SW480 (cell line): ENCODE results near the gene SLC12A5.

ENCODE experiments used
- DNase-seq: peaks from one replicate; pipeline ENCODE4 v3.0.0-alpha.2; 2016; ENCODE audit warnings: low spot score

The SLC12A5 gene

DNA sequence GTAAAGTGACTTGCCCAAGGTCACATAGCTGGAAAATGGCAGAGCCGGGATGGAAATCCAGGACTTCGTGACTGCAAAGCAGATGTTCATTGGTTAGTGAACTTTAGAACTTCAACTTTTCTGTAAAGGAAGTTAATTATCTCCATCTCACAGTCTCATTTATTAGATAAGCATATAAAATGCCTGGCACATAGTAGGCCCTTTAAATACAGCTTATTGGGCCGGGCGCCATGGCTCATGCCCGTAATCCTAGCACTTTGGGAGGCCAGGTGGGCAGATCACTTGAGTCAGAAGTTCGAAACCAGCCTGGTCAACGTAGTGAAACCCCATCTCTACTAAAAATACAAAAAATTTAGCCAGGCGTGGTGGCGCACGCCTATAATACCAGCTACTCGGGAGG, 22.1 kb upstream of the SLC12A5 start:
- no peak for DNase-seq

DNA sequence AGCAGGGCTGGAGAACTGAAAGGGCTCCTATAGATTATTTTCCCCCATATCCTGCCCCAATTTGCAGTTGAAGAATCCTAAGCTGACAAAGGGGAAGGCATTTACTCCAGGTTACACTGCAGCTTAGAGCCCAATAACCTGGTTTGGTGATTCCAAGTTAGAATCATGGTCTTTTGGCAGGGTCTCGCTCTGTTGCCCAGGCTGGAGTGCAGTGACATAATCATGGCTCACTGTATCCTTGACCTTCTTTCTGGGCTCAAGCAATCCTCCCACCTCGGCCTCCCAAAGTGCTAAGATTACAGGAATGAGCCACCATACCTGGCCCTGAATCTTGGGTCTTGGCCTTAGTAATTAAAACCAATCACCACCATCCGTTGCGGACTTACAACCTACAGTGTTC, 21.3 kb upstream of the SLC12A5 start:
- DNase-seq: no peak

DNA sequence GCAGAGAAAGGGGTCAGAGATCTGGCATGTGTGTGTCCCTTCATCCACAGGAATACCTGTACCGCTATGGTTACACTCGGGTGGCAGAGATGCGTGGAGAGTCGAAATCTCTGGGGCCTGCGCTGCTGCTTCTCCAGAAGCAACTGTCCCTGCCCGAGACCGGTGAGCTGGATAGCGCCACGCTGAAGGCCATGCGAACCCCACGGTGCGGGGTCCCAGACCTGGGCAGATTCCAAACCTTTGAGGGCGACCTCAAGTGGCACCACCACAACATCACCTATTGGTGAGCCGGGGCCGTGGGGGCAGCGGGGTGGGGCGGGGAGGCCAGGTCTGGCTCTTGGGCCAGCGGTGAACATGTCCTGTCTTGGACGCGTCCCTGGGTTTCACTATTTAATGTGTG, 19.2 kb upstream of the SLC12A5 start:
- no peak for DNase-seq

DNA sequence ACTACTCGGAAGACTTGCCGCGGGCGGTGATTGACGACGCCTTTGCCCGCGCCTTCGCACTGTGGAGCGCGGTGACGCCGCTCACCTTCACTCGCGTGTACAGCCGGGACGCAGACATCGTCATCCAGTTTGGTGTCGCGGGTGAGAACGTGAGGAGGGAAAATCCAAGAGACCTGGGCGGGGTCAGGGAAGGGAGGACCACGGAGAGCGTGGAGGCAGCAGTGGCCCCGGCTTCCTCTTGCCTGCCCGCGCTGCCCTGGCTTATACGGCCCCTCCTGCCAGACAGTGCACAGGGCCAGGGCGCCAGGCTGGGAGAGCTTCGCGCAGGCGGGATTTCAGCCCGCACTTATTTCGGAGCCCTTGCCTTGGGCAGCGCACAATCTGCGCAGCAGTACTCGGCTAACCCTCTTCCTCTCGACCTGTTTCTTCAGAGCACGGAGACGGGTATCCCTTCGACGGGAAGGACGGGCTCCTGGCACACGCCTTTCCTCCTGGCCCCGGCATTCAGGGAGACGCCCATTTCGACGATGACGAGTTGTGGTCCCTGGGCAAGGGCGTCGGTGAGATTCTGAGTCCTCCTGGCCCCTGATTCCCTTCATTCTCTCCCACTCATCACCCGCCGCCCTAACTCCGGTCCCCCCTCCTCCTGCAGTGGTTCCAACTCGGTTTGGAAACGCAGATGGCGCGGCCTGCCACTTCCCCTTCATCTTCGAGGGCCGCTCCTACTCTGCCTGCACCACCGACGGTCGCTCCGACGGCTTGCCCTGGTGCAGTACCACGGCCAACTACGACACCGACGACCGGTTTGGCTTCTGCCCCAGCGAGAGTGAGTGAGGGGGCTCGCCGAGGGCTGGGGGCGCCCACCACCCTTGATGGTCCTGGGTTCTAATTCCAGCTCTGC, 18.3 kb upstream of the SLC12A5 start:
- DNase-seq: no peak

DNA sequence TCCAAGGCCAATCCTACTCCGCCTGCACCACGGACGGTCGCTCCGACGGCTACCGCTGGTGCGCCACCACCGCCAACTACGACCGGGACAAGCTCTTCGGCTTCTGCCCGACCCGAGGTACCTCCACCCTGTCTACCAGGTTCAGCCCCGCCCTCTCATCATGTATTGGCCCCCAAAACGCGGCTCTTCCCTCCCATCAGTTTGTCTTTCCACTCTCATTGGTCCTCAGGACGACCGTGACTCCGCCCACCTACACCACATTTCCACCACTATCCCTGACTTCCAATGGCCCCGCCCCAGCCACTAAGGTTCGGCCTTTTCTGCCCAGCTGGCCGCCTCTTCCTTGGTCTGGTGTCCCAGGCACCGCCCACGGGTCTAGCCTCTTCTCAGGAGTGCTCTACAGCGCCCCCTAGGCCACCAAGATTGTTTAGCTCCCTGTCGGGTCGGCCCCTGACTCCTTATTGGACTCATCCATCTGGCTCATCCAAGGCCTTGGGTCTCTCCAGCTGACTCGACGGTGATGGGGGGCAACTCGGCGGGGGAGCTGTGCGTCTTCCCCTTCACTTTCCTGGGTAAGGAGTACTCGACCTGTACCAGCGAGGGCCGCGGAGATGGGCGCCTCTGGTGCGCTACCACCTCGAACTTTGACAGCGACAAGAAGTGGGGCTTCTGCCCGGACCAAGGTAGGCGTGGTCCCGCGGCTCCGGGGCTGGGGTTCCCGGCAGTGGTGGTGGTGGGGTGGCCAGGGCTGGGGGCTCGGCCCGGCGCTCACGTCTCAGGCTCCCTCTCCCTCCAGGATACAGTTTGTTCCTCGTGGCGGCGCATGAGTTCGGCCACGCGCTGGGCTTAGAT, 17.2 kb upstream of the SLC12A5 start:
- peak; percentile 42 for DNase-seq

DNA sequence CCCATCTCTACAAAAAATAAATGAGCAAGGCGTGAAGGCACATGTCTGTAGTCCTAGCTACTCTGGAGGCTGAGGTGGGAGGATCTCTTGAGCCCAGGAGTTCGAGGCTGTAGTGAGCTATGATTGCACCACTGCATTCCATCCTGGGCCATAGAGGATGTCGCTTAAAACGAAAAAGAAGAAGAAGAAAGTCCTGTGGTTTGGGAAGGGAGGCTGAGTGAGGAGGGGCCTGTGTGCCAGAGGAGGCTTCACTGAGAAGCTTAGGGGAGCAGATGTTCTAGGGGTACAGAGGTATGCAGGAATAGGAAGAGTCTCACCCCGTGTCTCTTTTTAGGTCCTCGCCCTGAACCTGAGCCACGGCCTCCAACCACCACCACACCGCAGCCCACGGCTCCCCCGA, 16.1 kb upstream of the SLC12A5 start:
- no peak for DNase-seq

DNA sequence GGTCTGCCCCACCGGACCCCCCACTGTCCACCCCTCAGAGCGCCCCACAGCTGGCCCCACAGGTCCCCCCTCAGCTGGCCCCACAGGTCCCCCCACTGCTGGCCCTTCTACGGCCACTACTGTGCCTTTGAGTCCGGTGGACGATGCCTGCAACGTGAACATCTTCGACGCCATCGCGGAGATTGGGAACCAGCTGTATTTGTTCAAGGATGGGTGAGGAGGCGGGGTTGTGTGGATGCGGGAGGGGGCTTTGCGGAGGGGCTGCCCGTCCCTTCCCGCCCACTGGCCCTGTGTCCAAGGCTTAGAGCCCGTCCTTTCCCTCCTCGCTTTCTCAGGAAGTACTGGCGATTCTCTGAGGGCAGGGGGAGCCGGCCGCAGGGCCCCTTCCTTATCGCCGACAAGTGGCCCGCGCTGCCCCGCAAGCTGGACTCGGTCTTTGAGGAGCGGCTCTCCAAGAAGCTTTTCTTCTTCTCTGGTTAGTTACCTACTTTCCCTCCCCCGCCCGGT, 15.6 kb upstream of the SLC12A5 start:
- DNase-seq: no peak

DNA sequence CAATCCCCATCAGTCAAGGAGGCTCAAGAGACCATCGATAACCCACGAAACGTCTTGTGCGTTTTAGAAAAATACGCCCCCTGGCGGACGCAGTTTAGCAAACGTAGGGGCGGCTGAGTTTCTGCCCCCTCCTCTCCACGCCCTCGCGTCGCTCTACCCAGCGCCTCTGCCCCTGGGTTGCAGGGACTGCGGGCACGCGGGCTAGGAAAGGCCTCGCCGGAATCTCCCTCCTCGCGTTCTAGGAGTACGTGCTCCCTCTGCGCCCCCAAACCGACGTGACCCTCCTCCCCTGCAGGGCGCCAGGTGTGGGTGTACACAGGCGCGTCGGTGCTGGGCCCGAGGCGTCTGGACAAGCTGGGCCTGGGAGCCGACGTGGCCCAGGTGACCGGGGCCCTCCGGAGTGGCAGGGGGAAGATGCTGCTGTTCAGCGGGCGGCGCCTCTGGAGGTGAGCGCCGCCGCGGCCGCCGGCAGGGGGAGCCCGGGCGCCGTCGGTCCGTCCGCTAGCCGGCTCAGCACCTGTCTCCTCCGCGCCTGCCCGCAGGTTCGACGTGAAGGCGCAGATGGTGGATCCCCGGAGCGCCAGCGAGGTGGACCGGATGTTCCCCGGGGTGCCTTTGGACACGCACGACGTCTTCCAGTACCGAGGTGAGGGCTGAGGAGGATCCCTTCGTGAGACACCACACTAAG, 15.0 kb upstream of the SLC12A5 start:
- peak; percentile 81 for DNase-seq

DNA sequence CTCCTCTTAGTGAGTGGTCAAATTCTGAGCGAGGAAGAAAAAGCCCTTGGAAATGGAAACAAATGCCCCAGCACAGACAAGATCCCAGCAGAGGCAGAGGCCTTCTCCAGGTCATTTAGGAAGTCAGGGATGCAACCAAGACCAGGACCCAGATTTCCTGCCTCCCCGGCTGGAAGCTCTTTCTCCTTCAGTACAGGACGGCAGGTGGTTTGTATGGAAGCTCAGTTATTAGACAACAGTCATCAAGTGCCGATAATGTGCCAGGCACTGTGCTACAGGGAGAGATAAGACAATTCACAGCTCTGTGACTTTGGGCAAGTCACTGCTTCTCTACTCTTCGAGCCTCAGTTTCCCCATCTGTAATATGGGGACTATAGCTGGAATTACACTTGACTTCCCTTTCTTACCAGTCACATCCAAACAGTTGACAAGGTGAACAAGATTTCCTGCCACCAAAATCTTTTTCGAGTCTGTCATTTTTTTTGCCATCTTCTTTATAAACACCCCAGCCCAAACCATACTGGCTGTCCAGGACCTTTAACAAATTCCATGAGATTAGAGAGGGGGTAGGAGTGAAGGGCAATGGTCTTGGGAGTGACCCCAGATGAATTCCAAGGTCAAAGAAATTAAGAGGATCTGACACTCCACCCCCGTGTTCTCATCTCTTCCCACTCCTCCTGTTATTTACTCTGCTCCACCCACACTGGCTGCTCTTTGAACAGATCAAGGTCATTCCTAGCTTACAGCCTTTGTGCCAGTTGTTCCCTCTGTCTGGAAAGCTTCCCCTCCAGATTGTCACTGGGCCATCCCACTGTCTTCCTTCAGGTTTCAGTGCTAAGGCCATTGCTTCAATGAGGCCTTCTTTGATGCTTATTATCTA, 14.3 kb upstream of the SLC12A5 start:
- DNase-seq: no peak

DNA sequence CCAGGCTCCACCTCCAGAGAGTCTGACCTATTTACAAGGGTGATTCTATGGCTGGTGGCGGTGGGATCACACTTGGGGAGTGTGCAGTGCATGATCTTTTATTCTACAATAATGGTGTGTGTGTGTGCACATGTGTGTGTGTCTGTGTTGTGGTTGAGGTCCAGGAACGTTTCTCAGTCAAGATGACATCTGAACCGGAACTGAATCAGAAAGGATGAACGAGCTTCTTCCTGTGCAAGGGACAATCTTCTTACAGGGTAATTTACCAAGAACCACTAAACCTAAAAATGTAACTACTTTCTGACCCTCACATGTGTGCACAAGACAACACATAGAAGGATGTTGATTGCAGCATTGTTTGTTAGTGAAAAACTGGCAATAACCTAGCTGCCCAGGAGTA, 11.7 kb upstream of the SLC12A5 start:
- no peak for DNase-seq

DNA sequence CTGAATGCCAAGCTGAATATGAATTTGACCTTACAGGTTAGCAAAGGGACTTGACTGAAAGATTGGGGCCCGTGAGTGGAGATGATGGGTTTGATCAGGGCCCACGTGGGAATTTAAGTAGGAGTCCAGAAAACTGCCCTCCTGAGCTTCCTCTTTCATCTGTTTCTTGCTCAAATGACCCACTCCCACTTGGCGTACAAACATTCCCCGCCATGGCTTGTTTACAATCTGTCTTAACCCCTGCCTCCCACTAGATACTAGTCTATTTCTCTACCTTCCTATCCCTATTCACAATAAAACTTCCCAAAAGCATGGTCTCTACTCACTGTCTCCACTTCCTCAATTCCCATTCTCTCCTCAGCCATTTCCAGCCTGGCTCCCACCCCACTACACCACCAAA, 10.9 kb upstream of the SLC12A5 start:
- no peak for DNase-seq

DNA sequence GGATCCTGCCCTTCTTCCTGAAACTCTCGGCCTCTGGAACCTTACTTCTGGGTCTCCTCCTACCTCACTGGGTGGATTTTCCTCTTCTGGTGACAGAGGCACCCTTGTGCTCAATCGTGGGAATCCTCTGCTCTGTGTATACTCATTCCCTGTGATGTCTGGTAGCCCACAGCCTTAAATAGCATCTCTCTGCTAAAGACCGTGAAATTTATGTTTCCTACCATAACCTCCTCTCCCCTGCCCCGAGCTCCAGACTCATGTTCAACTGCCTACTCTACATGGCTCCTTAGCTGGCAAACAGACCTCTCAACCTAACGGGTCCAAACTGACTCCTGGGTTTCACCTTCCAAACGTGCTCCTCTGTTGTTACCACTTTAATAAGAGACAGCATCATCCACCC, 10.4 kb upstream of the SLC12A5 start:
- no peak for DNase-seq

DNA sequence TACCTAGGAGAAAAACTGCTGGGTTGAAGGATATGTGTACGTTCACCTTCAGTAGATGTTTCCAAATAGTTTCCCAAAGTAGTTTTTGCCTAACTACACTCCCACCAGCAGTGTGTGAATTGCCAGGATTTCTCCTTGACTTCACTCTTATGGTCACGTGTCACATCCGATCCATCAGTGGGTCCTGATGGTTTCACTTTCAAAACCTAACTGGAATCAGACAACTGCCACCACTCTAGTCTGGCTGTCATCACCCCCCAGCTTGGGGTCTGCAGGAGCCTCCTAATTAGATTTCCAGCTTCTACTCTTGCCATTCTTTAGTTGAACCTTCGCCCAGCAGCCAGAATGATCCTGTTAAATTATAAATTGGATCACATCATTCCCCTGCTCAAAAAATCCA, 8.5 kb upstream of the SLC12A5 start:
- no peak for DNase-seq

DNA sequence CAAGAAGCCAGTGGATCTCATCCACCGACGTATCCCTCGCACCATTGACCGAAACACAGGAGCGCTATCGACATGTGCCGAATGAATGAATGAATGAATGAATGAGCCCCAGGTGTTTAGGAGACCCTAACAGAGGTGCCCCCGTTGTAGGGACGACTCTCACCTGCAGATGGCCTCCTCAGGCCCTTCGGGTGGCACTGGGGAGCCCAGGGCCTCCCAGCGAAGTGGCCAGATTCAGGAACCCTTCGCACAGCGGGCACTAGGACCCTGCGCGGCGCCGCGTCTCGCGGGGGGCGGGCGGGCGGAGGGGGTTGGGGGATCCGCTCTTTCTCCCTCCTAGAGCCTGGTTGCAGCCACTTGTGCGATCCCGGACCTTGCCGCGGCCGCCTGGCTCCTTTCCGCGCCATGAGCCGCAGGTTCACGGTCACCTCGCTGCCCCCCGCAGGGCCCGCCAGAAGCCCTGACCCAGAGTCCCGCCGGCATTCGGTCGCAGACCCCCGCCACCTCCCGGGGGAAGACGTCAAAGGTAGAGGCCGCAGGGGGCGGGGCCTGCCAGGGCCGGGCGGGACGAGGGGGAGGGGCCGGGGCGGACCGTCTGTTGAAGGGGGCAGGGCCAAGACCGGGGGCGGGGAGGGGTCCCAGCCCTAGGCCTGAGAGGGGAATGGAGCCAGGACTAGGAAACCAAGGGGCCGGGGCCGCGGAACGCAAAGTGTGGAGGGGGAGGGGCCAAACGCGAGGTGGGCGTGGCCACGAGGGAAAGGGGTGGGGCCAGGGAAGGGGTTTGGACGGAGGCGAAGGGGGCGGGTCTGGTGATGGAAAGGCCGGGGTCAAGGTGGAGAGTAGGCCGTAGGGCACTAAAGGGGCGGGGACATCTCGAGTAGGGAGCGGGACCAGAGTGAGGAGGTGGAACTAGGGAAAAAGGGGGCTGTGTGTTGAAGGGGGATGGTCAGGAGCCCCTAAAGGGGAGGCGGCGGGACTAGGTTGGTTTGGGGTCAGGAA, 7.4 kb upstream of the SLC12A5 start:
- no peak for DNase-seq

DNA sequence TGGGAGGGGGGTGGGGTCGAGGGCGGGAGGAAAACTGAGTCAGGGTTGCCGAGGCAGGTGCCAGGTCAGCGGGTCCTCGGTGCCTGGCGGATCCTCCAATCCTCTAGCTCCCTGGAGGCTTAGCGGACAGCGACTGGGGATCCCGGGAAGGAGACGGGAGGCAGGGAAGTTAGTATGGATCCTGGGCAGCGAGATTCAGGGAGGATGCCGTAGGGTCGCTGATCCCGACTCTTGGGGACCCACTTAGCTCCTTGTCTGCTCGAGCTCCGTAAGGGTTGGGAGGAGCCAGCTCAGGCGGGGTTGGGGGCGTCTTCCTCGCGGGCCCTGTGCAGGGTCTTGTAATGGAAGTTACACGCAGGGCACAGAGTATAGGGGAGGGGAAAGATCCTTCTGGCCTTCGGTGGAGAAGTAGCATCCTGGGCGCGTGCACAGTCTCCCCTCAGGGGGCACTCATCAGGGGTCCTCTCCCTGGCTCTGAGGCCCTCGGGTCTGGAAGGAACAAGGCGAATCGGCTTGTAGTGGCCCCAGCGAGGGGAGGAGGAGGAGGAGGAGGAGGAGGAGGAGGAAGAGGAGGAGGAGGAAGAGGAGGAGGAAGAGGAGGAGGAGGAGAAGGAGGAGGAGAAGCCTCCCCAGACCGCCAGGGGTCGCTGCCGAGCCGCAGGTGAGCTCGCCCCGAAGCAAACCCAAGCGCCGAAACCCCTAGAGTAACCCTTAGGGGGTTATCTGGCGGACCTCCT, 6.4 kb upstream of the SLC12A5 start:
- DNase-seq: peak; percentile 56

DNA sequence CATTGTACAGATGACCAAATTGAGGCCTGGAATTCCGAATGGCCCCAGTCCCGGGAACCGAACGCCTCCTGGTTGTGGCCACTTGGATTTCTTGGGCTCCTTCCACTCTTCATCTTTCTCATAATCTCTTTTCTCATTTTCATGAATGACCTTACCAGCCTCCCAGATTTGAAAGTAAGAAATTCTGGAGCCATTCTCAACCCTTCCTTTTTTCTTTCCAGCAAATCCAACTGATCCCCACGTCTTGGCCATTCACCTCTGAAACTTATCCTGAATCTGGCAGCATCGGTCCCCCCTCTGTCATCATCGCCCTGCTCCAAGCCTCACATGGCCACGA, 5.9 kb upstream of the SLC12A5 start:
- DNase-seq: no peak

DNA sequence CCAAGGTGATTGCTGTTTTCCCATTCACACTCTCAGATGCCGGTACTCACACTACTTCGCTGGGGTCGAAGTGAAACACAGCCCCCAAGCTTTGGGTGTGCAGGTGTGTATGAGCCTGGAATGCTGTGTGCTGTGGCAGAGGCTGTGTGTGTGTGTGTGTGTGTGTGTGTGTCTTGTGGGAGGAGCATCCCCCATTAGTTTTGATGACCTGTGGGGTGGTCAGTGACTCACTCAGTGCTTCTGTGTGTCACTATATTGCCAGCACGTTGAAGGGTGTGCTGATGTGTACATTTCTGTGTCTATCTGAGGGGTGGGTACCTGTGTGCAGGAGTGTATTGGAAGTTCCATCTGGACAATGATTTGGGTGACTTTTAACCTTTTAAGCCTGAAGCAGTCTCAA, 5.0 kb upstream of the SLC12A5 start:
- peak; percentile 74 for DNase-seq

DNA sequence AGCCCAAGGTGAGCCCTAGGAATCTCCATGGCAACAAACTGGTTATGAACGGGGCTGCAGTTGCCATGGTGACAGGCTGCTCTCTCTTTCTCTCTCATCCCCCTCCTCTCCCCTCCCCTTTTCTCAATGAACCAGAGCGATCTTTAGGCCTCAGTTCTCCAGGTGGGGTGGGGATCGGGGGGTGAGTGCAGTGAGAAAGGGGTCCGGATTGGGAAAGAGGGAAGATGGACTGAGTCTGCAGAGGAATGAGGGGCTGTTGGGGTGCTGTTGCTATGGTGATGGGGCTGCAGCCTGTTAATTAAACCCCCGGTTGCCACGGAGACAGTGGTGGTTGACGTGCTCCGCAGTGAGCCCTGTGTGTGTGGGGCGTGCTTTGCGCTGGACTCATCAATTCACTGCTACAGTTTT, 3.6 kb upstream of the SLC12A5 start:
- no peak for DNase-seq

DNA sequence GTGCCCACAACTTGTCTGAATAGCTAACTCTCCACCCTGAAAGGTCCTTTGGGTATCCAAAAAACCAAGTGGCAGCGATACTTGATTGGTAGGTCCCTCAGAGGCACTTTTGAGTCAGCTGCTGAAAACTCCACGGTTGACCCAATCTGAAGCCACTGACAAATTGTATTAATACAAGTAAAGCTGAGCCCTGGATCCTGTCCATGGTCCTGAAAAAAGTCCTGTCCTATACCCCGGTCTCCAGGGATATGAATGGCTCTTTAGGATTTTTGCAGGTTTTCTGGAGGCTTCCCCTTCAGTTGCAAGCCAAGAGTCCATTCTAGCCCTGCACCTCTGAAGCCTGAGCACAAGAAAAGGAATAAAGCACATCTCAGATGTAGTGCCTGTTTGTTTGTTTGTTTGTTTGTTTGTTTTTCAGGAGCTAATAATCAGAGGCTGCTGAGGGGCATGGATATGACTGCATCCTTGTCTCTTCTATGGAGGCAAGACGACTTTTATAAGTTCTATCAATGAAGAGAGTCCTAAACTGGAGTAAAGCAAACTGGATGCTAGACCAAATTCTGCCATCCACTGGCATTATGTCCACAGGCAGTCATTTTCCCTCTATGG, 1.7 kb upstream of the SLC12A5 start:
- DNase-seq: peak; percentile 59
